ENCODE results near the gene ZSCAN30. TPM values are rescaled to one million over a fixed set of nuclear protein-coding genes. Genes with fewer than 3 reads are reported as not detected.

Gene ZSCAN30
- total RNA-seq, 2 experiments from 2014 or later = 20.7 to 22.5 TPM

- Mint-ChIP-seq H3K4me3 (no peak overlapping the region), H3K27me3 (no peaks in the 10 kb centered on the region), H3K27ac (no peak overlapping the region), H3K4me1 (ENCODE audit: low read depth) (peaks cover 15% of the 10 kb centered on the region), H3K36me3 (ENCODE audit: low read depth) (peaks cover 15% of the 10 kb centered on the region), H3K9me3 (peaks cover 6% of the 10 kb centered on the region)
- intact Hi-C loops (cut with micrococcal nuclease) = no loop called here
- no peak for DNase-seq
- POLR2A ChIA-PET = no interaction called here
- TF ChIP-seq CTCF (IDR thresholded peaks at IDR 0.05) = no peak
- CTCF ChIA-PET = no interaction called here
- no peak for ATAC-seq
These were observed 13.8 kb downstream of the ZSCAN30 start for GRCh38 chr18:35276267-35276666.

GRCh38 chr18:35271656-35272055 is 18.4 kb downstream of the ZSCAN30 start:
- no peak overlapping the region for H3K27ac Mint-ChIP-seq
- no peak overlapping the region for H3K4me3 Mint-ChIP-seq
- H3K36me3 Mint-ChIP-seq (ENCODE audit: low read depth) = peaks cover 26% of the 10 kb centered on the region
- DNase-seq = no peak
- intact Hi-C loops (cut with micrococcal nuclease) = no loop called here
- ChIA-PET CTCF (no interaction called here), POLR2A (no interaction called here)
- TF ChIP-seq CTCF (IDR thresholded peaks at IDR 0.05) = no peak
- peaks cover 17% of the 10 kb centered on the region for H3K4me1 Mint-ChIP-seq (ENCODE audit: low read depth)
- no peak for ATAC-seq
- peaks cover 16% of the 10 kb centered on the region for H3K9me3 Mint-ChIP-seq
- H3K27me3 Mint-ChIP-seq = no peaks in the 10 kb centered on the region

- ChIA-PET POLR2A (interaction anchor here (1.1 to 3.5 kb wide), 2 partner anchors 21 to 229 kb away, joined by 3 to 11 read pairs; partner anchors contain the start of genes INO80C and ZSCAN30), CTCF (interaction anchor here (0.7 to 1.2 kb wide), 2 partner anchors 10 to 87 kb away, joined by 3 read pairs; no protein-coding TSS in a partner anchor)
- H3K36me3 Mint-ChIP-seq (ENCODE audit: low read depth) = peaks cover 33% of the 10 kb centered on the region
- DNase-seq = no peak
- no peak for ATAC-seq
- intact Hi-C loops (cut with micrococcal nuclease) = no loop called here
- H3K27me3 Mint-ChIP-seq = no peaks in the 10 kb centered on the region
- TF ChIP-seq CTCF (IDR thresholded peaks at IDR 0.05) = no peak
- peaks cover 19% of the 10 kb centered on the region for H3K9me3 Mint-ChIP-seq
- no peak overlapping the region for H3K4me3 Mint-ChIP-seq
- H3K4me1 Mint-ChIP-seq (ENCODE audit: low read depth) = peaks cover 25% of the 10 kb centered on the region
- H3K27ac Mint-ChIP-seq = no peak overlapping the region
These were observed 21.2 kb downstream of the ZSCAN30 start for GRCh38 chr18:35268821-35269220.

- Mint-ChIP-seq H3K9me3 (peaks cover 15% of the 10 kb centered on the region), H3K36me3 (ENCODE audit: low read depth) (peaks cover 36% of the 10 kb centered on the region), H3K4me1 (ENCODE audit: low read depth) (peaks cover 25% of the 10 kb centered on the region), H3K27me3 (no peaks in the 10 kb centered on the region), H3K4me3 (peak overlapping the region; percentile 79), H3K27ac (peak overlapping the region; percentile 70)
- ATAC-seq (peak; percentile 8), DNase-seq (peak; percentile 19)
- intact Hi-C loops (cut with micrococcal nuclease) = loop anchor here (2.0 kb wide), 1 partner anchor 23 kb away; the partner anchor contains the start of gene ZSCAN30
- no peak for TF ChIP-seq CTCF (IDR thresholded peaks at IDR 0.05)
- ChIA-PET POLR2A (interaction anchor here (1.1 to 3.5 kb wide), 3 partner anchors 22 to 230 kb away, joined by 3 to 11 read pairs (median 7); partner anchors contain the start of genes INO80C, ZNF24 and ZSCAN30), CTCF (interaction anchor here (1.2 to 2.9 kb wide), 2 partner anchors 21 to 88 kb away, joined by 3 to 10 read pairs; partner anchors contain the start of gene ZSCAN30)
These were observed 22.2 kb downstream of the ZSCAN30 start for GRCh38 chr18:35267809-35268208.

- TF ChIP-seq CTCF (IDR thresholded peaks at IDR 0.05) = no peak
- Mint-ChIP-seq H3K4me1 (ENCODE audit: low read depth) (peaks cover 25% of the 10 kb centered on the region), H3K9me3 (peaks cover 15% of the 10 kb centered on the region), H3K27ac (peak overlapping the region; percentile 94), H3K27me3 (no peaks in the 10 kb centered on the region), H3K4me3 (peak overlapping the region; percentile 79), H3K36me3 (ENCODE audit: low read depth) (peaks cover 41% of the 10 kb centered on the region)
- intact Hi-C loops (cut with micrococcal nuclease) = loop anchor here (2.0 kb wide), 1 partner anchor 24 kb away; the partner anchor contains the start of gene ZSCAN30
- peak; percentile 72 for DNase-seq
- peak; percentile 85 for ATAC-seq
- ChIA-PET CTCF (interaction anchor here (1.3 to 2.9 kb wide), 2 partner anchors 14 to 22 kb away, joined by 3 to 10 read pairs; partner anchors contain the start of gene ZSCAN30), POLR2A (interaction anchor here (0.6 to 3.5 kb wide), 4 partner anchors 22 to 84 kb away, joined by 3 to 11 read pairs (median 5); partner anchors contain the start of genes ZNF24 and ZSCAN30)
These were observed 22.8 kb downstream of the ZSCAN30 start for GRCh38 chr18:35267161-35267651.
